GM18909 (cell line): ENCODE data around the gene PRSS57.

Experiments used
- ATAC-seq: cut with Tn5 transposase; IDR thresholded peaks from one replicate; pipeline ENCODE4 v1.9.1; 2021; ENCODE audit warnings: mild to moderate bottlenecking; ENCODE audit not compliant: unreplicated experiment, poor library complexity

PRSS57 gene

DNA sequence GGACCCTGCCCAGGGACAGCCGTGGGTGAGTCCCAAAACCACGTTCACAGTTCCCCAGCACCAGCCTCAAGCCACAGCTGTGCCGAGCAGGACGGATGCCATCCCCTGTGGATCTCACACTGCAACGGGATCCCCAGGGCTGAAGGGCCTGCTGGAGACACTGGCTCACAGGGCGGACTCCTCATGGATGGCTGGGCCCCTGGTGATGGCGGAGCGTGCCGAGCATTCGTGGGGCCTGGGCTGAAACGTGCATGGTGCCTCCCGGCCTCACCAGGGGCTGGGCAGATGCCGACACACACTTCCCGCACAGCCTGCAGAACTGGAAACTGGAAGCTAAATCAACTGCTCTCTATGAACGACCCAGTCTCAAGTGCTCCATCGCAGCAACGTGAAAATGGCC, 41.8 kb downstream of the PRSS57 start:
- ATAC-seq: no peak

DNA sequence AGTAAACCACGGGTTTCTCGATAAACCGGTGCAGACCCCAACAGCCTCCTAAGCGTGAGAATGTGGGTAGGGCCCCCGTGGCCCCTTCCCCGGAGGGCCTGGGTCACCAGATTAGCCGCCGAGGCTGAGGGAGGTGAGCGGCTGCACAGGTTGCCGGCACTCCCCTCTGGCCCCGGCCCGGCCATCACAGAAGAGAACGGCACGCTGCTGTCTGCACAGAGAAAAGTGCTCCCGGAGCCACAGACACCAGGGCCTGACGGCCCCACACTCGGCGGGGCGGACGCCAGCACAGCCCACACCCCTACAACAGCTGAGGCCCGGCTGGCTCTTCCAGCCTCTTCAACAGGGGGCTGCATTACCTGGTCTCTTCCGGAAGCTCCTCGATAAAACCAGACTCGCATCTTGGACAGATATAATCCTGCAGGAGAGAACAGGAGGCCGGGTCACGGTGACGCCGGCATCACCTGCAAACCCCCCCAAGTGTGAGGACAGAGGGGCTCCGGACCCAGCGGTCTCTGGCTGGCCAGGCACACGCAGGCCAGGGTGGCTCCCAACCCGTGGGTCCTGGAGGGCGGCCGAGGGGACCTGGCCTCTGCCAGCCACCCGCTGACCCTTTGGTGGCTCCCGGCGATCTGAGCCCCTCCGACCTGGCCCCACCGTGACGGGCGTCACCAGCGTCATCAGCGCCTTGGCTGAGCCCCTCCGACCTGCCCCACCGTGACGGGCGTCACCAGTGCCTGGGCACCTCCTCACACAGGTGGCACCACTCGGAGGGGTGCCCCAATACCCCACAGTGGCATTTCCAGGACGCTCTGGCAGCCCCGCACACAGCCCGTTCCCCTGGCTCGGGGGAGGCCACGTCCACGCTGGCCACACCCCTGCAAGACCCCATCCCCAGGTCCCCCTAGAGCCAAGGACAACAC, 42.5 kb downstream of the PRSS57 start:
- no peak for ATAC-seq

DNA sequence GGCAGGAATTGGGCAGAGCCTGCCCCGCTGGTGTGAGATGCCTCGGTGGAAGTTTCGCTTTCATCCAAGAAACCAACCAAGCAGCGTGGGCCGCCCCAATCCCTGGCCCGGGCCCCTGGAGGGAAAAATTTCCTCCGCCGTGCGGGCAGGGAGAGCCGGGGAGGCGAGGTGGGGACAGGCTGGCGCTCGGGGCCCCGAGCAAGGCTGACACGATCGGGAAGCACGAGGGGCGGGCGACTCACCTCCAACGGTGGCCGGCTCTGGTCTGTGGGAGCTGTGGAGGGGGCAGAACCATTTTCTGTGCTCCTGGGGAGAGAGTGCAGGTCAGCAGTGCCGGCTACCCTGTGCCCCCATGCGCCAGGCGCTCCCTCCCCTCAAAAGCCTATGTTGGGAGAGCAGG, 43.3 kb downstream of the PRSS57 start:
- no peak for ATAC-seq

DNA sequence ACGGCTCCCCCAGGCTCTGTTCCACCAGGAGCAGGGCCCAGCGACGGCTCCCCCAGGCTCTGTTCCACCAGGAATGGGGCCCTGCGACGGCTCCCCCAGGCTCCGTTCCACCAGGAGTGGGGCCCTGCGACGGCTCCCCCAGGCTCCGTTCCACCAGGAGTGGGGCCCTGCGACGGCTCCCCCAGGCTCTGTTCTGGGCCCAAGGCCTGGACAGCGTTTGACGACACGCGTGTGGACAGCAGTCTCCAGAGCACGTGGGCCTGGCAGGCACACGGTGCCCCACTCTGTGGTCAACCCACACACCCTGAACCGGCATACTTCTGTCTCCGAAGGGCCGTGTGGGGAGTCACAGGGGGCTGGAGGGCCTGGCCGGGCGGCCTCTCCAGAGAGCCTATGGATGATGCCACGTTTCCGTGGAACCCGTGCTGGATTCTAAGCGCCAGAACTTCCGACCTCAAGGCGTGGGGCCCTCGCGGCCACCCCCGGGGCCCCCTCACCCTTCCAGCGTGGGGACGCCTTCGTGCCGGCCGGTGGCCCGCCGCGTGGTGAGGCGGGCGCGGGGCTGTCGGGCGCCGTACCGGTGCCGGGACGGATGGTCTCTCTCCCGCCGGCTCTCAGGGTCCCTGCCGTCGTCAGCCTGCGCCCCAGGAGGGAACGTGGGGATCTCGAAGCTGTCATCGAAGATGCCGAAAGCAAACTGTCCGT, 44.0 kb downstream of the PRSS57 start:
- ATAC-seq: no peak

DNA sequence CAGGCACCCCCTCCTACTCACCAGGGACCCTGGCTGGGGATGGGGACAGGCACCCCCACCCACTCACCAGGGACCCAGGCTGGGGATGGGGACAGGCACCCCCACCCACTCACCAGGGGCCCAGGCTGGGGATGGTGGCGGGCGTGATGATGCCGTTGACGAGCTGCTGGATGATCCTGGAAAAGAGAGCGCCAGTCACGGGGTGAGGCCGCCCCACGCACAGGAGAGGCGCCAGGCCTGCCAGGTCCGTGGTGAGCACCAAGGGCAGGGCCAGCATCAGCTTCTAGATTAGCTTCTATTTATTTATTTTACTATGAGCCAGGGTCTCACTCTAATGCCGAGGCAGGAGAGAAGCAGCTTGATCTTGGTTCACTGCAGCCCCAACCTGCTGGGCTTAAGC, 45.1 kb downstream of the PRSS57 start:
- ATAC-seq: no peak

DNA sequence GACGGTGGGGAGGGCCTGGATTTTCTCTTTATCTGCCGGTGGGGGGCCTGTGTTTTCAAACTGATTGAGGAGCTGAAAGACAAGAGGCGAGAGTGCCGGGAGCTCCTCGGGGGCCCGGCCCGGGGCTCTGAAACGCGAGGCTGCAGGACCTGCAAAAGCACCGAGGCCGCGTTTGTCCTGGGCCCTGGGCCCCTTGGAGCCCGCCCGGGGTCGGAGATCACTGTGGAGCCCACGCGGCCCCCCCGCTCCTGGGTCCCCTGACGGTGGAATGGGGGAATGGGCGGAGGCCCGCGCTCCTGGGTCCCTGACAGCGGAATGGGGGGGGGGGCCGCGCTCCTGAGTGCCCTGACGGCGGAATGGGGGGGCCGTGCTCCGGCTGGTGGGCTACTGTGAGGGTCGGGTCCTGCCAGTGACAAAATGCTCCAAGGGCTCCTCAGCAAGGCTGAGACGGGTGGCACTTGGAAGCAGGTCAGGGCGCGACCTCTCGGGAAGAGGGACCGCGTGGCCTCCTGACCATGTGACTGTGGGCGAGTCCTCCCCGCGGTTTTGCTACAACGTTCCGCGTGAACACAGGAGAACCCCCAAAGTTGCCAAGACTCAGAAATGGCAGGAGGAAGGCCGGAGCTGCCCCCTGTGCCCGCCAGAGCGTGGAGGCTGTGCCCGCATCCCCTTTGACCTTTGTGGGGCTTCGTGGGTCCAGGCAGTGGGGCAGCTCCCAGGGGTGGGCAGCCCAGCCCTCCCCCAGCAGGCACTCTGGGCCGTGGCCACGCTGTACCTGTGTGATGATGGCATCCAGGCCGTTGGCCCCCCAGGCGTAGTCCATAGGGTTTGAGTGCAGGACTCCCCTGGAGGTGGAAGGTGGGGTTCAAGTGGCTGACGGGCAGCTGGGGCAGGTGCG, 46.1 kb downstream of the PRSS57 start:
- no peak for ATAC-seq

DNA sequence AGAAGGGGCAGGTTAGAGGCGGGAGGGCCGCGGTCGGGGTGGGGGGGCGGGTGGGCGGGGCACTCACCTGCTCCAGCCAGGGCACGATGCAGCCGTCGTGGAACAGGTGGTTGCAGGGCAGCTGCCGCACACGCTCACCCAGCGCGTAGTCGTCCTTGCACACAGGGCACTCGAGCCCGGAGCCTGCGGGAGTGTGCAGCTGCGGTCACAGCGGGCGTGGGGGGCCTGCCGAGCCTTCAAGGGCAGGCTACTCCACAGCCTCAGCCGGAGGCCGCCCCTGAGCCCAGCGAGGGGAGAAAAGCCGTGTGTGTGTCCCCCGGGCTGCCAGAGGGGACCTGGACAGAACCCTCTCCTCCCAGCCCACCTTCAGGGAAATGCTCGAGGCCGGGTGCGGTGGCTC, 46.9 kb downstream of the PRSS57 start:
- ATAC-seq: no peak

DNA sequence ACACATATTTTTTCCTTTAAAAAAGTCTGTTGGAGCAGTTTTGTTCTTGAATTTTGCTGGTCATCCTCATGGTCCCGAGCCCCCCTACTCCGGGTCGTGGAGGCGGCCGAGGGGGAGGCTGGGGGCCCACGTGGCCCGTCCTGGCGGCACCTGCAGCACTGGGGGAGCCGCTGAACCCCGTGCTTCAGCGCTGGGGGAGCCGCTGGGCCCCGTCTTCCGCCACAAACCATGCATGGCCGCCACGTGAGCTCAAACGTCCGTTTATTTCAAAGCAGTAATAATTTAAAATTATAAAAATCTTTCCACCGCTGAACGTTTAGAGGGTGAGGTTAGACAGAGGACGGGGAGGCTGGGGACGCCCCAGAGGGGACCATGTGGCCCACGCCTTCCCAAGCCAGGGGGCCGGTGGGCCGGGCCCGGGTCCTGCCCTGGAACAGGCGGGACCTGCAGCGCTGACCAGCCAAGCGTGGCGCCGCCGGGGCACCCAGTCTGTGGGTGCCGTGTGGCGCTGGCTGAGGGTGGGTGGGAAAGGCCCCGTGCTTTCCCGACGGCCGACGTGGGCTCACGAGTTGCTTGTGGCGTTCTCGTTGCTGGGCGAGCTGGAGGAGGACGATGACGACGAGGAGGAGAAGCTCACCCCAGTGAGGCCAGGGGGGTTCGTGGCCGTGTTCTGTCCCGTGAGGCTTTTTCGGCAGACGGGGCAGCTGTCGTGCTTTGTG, 47.5 kb downstream of the PRSS57 start:
- no peak for ATAC-seq

DNA sequence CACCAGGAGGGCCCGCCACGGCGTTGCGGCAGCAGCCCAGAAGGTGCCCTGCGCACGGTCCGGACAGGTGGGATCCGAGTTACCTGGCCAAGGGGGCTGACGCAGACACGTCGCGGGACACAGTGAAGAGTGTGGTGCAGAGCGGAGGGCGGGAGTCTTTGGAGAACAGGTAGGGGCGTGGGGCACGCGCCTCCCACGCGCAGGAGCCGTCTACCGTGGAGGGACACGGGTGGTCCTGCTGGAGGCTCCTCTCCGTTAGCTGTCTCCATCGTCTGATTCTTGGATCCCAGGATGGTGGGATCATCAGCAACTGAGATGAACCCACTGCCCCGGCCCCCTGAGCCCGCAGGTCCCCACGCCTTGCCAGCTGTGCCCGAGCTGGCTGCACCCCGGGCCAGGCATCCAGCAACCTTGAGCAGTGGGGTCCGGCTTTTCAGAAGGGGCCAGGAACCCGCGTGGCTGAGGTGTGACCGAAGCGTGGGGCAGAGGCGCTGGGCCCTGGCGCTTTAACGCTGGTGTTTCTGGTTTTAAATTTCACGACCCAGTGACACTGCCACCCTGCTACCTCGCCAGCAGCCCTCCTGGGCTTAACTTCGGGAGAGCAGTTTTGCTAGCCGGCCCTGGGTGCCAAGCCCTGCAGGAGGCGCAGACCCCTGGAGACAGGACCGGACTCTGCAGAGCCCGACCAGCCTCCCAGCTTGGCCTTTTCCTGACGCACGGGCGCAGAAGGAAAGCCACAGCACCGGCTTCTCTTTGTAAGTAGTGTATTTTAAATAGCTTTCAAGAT, 48.3 kb downstream of the PRSS57 start:
- ATAC-seq: no peak

DNA sequence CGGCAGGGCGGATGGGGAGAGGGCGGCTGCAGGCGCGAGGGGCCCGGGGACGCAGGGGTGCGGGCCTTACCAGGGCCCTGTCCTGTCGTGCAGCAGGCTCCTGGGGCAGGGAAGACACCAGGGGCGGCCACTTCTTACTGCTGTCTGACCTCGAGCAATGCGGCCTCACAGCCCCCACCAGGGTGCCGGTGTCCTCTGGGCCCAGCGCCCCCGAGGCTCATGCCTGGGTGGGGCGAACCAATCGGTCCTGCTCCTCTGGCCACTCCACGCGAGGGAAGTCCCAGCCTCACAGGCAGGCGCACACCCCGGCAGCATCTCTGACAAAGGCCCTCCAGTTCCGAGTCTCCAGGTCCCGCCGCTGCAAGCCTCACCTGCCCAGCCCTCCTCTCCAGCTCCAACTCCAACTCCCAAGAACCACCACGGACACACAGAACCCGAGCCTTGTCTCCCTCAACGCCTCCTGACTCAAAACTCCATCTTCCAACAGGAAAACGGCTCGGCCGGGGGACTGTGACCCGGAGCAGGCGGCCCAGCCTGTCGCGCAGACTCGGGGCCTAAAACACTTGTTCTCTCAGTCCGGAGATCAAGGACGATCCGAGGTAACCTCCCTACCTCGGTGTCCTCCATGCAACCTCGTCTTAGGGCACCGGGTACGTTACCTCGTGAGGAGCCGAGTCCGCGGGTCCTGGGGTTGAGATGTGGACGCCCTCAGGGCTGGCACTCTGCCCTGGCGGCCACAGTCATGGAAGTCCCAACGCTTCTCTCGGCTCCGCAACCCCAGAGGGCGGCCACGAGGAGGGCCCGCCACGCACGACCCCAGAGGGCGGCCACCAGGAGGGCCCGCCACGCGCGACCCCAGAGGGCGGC, 49.1 kb downstream of the PRSS57 start:
- ATAC-seq: no peak

DNA sequence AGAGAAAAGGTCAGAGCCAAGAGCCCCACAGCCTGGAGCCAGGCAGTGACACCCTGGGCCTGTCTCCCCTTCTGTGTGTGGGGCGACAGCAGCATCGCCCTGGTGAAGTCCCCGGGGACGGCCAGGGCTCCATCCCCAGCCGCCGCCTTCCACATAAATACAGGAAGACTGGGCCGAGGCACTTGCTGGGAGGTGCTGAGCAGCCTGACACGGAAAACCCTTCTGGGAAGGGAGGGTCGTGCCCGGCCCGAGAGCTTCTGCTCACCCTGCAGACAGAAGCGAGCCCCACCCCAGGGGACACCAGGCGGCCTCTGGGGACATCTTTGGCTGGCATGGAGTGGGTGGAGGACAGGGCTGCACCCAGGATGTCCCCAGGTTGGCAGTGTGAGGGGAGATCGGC, 50.5 kb downstream of the PRSS57 start:
- ATAC-seq: no peak

DNA sequence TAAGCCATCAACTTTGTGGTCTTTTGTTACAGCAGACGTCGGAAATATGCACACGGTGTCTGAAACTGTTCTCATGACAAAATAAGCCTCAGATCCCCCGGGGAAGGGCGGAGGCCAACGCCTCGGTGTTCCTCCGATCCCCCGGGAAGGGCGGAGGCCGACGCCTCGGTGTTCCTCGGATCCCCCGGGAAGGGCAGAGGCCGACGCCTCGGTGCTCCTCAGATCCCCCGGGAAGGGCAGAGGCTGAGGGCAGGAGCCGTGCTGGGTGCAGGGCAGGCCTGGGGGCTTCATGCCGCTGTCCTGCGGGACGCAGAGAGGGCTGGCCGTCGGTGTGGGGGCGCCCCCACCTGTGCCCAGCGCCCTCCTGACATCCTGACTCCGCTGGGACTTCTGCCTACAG, 50.9 kb downstream of the PRSS57 start:
- ATAC-seq: no peak

DNA sequence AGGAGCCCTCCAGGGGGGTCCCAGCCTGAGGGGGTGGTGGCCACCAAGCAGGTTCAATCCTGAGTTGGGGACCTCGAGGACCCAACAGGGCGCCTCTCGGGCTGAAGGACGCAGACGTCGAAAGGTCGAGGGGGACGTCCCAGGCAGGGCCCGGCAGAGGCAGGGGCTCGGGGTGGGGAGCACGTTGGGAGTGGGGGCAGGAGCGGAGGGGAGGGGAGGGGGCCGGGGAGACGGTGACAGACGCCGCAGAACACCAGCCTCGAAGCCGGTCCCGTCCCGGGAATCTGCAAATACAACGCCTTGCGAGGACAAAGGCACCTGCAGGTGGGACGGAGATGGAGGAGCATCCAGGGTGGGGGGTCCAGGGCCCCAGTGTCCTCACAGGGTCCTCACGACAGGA, 51.5 kb downstream of the PRSS57 start:
- ATAC-seq: no peak

DNA sequence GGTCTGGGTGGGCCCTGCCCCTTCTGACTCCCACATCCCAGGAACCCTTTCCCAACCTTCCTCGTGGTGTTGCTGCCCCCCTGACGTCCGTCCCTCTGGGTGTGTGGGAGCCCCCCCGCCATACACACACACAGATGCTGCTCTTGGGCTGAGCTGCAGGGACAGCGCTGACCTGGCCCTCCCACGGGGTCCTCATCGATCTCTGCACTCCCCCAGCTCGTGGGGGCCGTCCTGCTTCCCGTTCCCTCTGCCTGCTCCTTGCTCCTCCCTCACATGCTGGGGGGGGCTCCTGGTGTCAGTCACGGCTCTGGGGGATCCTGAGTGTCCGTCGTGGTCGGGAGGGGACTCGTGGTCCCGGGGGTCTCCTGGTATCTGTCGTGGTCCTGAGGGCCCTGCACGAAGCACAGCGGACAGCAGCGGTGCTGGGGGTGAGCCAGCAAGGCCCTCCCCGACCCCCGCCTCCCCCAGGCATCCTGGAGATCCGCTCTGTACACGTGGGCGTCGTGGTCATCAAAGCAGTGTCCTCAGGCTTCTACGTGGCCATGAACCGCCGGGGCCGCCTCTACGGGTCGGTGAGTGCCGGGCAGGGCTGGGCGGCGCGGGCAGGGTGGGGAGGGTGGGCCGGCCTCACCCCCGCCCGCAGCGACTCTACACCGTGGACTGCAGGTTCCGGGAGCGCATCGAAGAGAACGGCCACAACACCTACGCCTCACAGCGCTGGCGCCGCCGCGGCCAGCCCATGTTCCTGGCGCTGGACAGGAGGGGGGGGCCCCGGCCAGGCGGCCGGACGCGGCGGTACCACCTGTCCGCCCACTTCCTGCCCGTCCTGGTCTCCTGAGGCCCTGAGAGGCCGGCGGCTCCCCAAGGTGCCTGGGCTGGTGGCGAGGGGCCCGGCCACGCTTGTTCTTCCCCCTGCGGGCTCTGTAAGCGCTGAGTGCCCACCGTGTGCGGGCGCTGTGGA, 52.2 kb downstream of the PRSS57 start:
- ATAC-seq: no peak

DNA sequence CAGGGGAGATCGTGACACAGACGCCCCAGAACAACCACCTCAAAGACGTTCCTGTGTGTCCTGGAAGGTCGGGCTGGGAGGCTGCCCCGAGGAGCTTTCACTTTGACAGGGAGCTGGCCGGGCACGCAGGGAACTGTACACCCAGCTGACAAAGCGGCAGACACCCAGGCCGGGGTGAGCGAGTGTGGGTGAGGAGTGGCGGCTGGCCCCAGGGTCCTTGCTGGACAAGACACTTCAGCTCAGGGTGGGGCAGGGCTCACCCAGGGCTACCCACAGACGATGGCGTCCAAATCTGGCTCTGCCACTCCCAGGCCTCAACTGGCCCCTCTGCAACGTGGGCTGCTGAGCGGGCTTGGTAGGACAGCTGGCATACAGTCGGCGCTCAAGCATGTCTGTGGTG, 53.5 kb downstream of the PRSS57 start:
- ATAC-seq: no peak

DNA sequence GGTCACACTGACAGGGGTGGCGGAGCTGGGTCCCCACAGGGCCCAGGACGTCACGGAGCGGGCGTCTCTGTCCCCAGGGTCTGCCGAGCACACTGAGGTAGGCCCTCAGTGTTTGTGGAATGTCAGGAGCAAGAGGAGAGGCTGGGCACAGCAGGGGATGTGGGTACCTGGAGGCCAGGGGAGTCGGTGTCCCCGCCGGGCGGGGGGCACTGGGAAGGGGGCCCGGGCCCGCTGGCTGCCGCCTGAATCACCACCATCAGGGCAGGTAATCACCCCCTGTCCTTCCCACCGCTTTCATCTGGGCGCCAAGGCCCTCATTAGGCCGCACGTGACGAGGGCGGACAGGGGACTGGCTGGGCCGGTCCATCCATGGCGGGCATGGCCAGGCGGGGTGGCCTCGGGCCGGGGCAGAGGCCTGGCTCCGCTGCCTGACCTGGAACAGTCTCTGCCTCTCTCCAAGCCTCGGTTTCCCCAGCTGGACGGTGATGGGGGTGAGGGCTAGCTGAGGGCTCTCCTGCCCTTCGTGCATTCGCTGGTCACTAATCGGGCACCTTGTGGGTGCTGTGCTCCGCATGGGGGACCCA, 54.6 kb downstream of the PRSS57 start:
- ATAC-seq: no peak

DNA sequence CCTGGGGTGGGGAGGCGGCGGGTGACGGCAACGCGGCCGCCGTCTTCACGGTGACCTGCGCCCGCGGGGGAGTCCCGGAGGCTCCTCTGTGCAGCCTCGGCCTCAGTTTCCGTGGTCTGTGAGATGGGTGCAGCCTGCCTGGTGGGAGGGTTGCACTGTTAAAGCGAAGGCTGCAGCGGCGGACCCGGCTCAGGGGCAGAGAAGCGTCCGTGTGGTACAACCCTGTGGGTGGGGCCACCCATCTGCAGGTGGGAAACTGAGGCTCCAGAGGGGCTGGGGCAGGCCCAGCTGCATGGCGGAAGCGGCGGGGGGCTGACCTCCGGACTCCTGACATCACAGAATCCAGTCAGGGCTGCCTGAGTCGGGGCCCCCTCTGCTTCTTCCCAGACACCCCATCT, 55.1 kb downstream of the PRSS57 start:
- no peak for ATAC-seq
